GM13977 (cell line): ENCODE data around the gene FANCC.

Experiments used
- DNase-seq: peaks from one replicate; pipeline ENCODE4 v3.0.0; 2012; ENCODE audit warnings: low spot score
- in situ Hi-C: fragments of 300-500 bp; cut with MboI; formaldehyde crosslinking; loops from one replicate; pipeline ENCODE4 v1.12.0; 2022; ENCODE audit warnings: low sequenced_read_pairs, low pct_unique_long_range_greater_than_20kb, mixed read lengths, inconsistent platforms; ENCODE audit not compliant: unreplicated experiment
- TF ChIP-seq, protein P1 (sequence below): IDR thresholded peaks from 2 replicates; pipeline ENCODE4 v1.5.1; 2012; ENCODE audit warnings: mild to moderate bottlenecking, control low read depth; ENCODE audit not compliant: insufficient read depth; ENCODE audit errors: extremely low read depth, missing control alignments

The FANCC gene

GRCh38 chr9:95079461-95079860 is 238.0 kb downstream of the FANCC start:
- DNase-seq: peak; percentile 17
- TF ChIP-seq, protein P1, sequence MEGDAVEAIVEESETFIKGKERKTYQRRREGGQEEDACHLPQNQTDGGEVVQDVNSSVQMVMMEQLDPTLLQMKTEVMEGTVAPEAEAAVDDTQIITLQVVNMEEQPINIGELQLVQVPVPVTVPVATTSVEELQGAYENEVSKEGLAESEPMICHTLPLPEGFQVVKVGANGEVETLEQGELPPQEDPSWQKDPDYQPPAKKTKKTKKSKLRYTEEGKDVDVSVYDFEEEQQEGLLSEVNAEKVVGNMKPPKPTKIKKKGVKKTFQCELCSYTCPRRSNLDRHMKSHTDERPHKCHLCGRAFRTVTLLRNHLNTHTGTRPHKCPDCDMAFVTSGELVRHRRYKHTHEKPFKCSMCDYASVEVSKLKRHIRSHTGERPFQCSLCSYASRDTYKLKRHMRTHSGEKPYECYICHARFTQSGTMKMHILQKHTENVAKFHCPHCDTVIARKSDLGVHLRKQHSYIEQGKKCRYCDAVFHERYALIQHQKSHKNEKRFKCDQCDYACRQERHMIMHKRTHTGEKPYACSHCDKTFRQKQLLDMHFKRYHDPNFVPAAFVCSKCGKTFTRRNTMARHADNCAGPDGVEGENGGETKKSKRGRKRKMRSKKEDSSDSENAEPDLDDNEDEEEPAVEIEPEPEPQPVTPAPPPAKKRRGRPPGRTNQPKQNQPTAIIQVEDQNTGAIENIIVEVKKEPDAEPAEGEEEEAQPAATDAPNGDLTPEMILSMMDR: no peak
- in situ Hi-C loops: no loop called here

- peak; percentile 14 for DNase-seq
- TF ChIP-seq, protein P1: no peak
- in situ Hi-C loops: no loop called here
Observed at GRCh38 chr9:95078939-95079338, 238.6 kb downstream of the FANCC start.

- DNase-seq: no peak
- in situ Hi-C loops: no loop called here
- TF ChIP-seq, protein P1: no peak
Observed at GRCh38 chr9:95078511-95078910, 239.0 kb downstream of the FANCC start.

GRCh38 chr9:95077766-95078370 is 239.6 kb downstream of the FANCC start:
- in situ Hi-C loops: no loop called here
- TF ChIP-seq, protein P1: no peak
- no peak for DNase-seq

DNA sequence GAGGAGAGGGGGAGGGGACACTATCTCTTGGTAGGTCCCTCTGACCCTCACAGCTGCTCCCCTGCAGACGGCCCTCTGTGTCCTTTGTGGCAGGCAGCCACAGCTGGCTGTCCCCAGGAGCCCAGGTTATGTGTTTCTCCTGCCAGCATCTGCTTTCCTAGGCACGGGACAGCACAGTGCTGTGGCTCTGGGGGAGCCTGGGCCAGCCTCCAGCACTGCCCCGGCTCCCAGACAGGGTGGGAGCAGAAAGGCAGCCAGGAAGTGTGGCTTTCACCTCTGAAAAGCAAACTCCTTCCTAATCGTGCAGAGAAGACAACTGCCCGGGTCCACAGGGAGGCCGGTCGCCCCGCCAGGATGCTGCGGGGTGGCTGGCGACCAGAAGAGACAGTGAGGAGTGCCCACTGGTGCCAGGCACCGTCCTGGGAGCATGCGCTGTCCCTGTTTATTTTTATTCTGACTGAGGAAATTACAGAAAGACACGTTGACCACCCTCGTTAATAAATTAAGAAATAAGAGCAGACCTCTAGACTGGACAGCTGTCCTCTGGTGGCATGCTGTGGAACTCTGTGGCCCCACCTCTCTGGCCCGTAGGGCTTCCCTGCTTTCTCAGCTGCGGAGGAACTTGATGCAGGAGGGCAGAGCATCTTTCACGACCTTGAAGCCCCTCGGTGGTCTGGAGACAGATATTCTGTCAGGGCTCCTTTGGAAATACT is 240.3 kb downstream of the FANCC start:
- TF ChIP-seq, protein P1: no peak
- no peak for DNase-seq

DNA sequence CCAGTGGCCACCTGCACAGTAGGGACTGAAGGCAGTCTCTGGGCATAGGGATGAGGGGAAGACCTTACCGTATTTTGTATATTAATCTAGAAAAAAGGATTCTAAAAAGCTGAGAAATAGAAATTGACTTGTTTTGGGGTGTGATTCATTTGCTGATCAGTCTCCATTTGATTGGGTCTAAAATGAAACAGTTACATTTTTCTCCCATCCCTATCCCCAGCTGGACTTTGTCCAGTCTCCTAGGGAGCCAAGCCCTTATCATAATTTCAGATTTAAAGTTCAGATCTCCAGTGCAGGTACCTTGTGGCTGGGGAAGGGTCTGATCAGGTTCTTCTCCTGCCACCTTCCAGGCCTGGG is 240.8 kb downstream of the FANCC start:
- DNase-seq: no peak
- in situ Hi-C loops: no loop called here
- TF ChIP-seq, protein P1: no peak

More for the DNA sequence above, 240.3 kb downstream of the FANCC start:
- in situ Hi-C loops: no loop called here

- DNase-seq: no peak
- in situ Hi-C loops: no loop called here
- TF ChIP-seq, protein P1: no peak
Observed at GRCh38 chr9:95075700-95076099, 241.8 kb downstream of the FANCC start.
